ENCODE data around the gene CADM2.

CADM2 gene

GRCh38 chr3:85364296-85364909 is 405.6 kb downstream of the CADM2 start:
- no peak overlapping the region for H3K27ac ChIP-seq (ENCODE audit: low read depth, low read length)
- no peaks in the 10 kb centered on the region for H3K9me2 ChIP-seq (replicated peaks; ENCODE audit: control insufficient read depth, low read length)
- no peak overlapping the region for H3K4me2 ChIP-seq (ENCODE audit: low read length)
- H3F3A ChIP-seq (ENCODE audit: control insufficient read depth, insufficient read depth), result no peaks in the 10 kb centered on the region
- H3K4me1 ChIP-seq (ENCODE audit: control insufficient read depth, low read length), result no peaks in the 10 kb centered on the region
- H4K20me1 ChIP-seq (ENCODE audit: control insufficient read depth, insufficient read depth, low read depth, low read length), result no peaks in the 10 kb centered on the region
- H3K4me3 ChIP-seq (ENCODE audit: low read length), result no peak overlapping the region
- H3K27me3 ChIP-seq (ENCODE audit: control insufficient read depth, low read length), result no peaks in the 10 kb centered on the region
- H3K9me3 ChIP-seq (ENCODE audit: control insufficient read depth, insufficient read depth, low read length), result no peaks in the 10 kb centered on the region
- H3K36me3 ChIP-seq (ENCODE audit: control insufficient read depth, low read length), result no peaks in the 10 kb centered on the region
- H3K79me2 ChIP-seq (ENCODE audit: control insufficient read depth, low read length), result no peaks in the 10 kb centered on the region
- no peak for TF ChIP-seq EZH2phosphoT487 (IDR thresholded peaks at IDR 0.05; ENCODE audit: borderline replicate concordance, low read length)
- TF ChIP-seq CTCF (IDR thresholded peaks at IDR 0.05; ENCODE audit: low read depth, low read length, poor library complexity, severe bottlenecking), result no peak

- Histone ChIP-seq H3K36me3 (ENCODE audit: control insufficient read depth, low read length) (no peaks in the 10 kb centered on the region), H3K27ac (ENCODE audit: low read depth, low read length) (no peak overlapping the region), H3K27me3 (ENCODE audit: control insufficient read depth, low read length) (no peaks in the 10 kb centered on the region), H4K20me1 (ENCODE audit: control insufficient read depth, insufficient read depth, low read depth, low read length) (no peaks in the 10 kb centered on the region), H3K4me2 (ENCODE audit: low read length) (no peak overlapping the region), H3K9me2 (replicated peaks; ENCODE audit: control insufficient read depth, low read length) (no peaks in the 10 kb centered on the region), H3K4me3 (ENCODE audit: low read length) (no peak overlapping the region), H3K9me3 (ENCODE audit: control insufficient read depth, insufficient read depth, low read length) (no peaks in the 10 kb centered on the region), H3K4me1 (ENCODE audit: control insufficient read depth, low read length) (no peaks in the 10 kb centered on the region), H3F3A (ENCODE audit: control insufficient read depth, insufficient read depth) (no peaks in the 10 kb centered on the region), H3K79me2 (ENCODE audit: control insufficient read depth, low read length) (no peaks in the 10 kb centered on the region)
- no peak for TF ChIP-seq EZH2phosphoT487 (IDR thresholded peaks at IDR 0.05; ENCODE audit: borderline replicate concordance, low read length)
- no peak for TF ChIP-seq CTCF (IDR thresholded peaks at IDR 0.05; ENCODE audit: low read depth, low read length, poor library complexity, severe bottlenecking)
Measured at GRCh38 chr3:85370341-85370740, 411.6 kb downstream of the CADM2 start.

GRCh38 chr3:85376131-85376530 is 417.3 kb downstream of the CADM2 start:
- Histone ChIP-seq H3K36me3 (ENCODE audit: control insufficient read depth, low read length) (no peaks in the 10 kb centered on the region), H3K9me3 (ENCODE audit: control insufficient read depth, insufficient read depth, low read length) (no peaks in the 10 kb centered on the region), H3K4me3 (ENCODE audit: low read length) (no peak overlapping the region), H3K4me2 (ENCODE audit: low read length) (no peak overlapping the region), H4K20me1 (ENCODE audit: control insufficient read depth, insufficient read depth, low read depth, low read length) (no peaks in the 10 kb centered on the region), H3F3A (ENCODE audit: control insufficient read depth, insufficient read depth) (no peaks in the 10 kb centered on the region), H3K79me2 (ENCODE audit: control insufficient read depth, low read length) (no peaks in the 10 kb centered on the region), H3K27ac (ENCODE audit: low read depth, low read length) (no peak overlapping the region), H3K4me1 (ENCODE audit: control insufficient read depth, low read length) (no peaks in the 10 kb centered on the region), H3K27me3 (ENCODE audit: control insufficient read depth, low read length) (no peaks in the 10 kb centered on the region), H3K9me2 (replicated peaks; ENCODE audit: control insufficient read depth, low read length) (no peaks in the 10 kb centered on the region)
- TF ChIP-seq CTCF (IDR thresholded peaks at IDR 0.05; ENCODE audit: low read depth, low read length, poor library complexity, severe bottlenecking) (no peak), EZH2phosphoT487 (IDR thresholded peaks at IDR 0.05; ENCODE audit: borderline replicate concordance, low read length) (no peak)

Measured in DOHH2 (cell line).